Measurements from ENCODE around the gene NADSYN1. TPM values are rescaled to one million over a fixed set of nuclear protein-coding genes. Genes with fewer than 3 reads are reported as not detected.

The NADSYN1 gene
- total RNA-seq, 1 donor from 2014 or later, result 72.8 TPM

GRCh38 chr11:71542382-71542781, 89.4 kb downstream of the NADSYN1 start:
- no peak for TF ChIP-seq CTCF (conservative IDR thresholded peaks at IDR 0.05; ENCODE audit: low read depth, low read length)
- DNase-seq (ENCODE audit: low read depth), result no peak

GRCh38 chr11:71542879-71543777, 90.1 kb downstream of the NADSYN1 start:
- no peak for TF ChIP-seq CTCF (conservative IDR thresholded peaks at IDR 0.05; ENCODE audit: low read depth, low read length)
- no peak for DNase-seq (ENCODE audit: low read depth)
- no peak overlapping the region for H3K4me3 ChIP-seq (ENCODE audit: low read depth, low read length)

More at GRCh38 chr11:71542382-71542781, 89.4 kb downstream of the NADSYN1 start:
- H3K4me3 ChIP-seq (ENCODE audit: low read depth, low read length), result no peak overlapping the region

GRCh38 chr11:71543866-71544265, 90.9 kb downstream of the NADSYN1 start:
- DNase-seq (ENCODE audit: low read depth), result no peak
- TF ChIP-seq CTCF (conservative IDR thresholded peaks at IDR 0.05; ENCODE audit: low read depth, low read length), result no peak

GRCh38 chr11:71544525-71545214, 91.7 kb downstream of the NADSYN1 start:
- DNase-seq (ENCODE audit: low read depth), result no peak
- H3K4me3 ChIP-seq (ENCODE audit: low read depth, low read length), result no peak overlapping the region
- no peak for TF ChIP-seq CTCF (conservative IDR thresholded peaks at IDR 0.05; ENCODE audit: low read depth, low read length)

More at GRCh38 chr11:71543866-71544265, 90.9 kb downstream of the NADSYN1 start:
- no peak overlapping the region for H3K4me3 ChIP-seq (ENCODE audit: low read depth, low read length)

- no peak overlapping the region for H3K4me3 ChIP-seq (ENCODE audit: low read depth, low read length)
- no peak for TF ChIP-seq CTCF (conservative IDR thresholded peaks at IDR 0.05; ENCODE audit: low read depth, low read length)
Observed at GRCh38 chr11:71545405-71545966, 92.5 kb downstream of the NADSYN1 start.

GRCh38 chr11:71548120-71548519, 95.1 kb downstream of the NADSYN1 start, which contains the start of gene KRTAP5-9:
KRTAP5-9 (plus strand) TSS chr11:71548420; CDS start chr11:71548658, 238 bp downstream.
- no peak within 1 kb of the TSS for H3K4me3 ChIP-seq (ENCODE audit: low read depth, low read length)
- no peak for DNase-seq (ENCODE audit: low read depth)
- TF ChIP-seq CTCF (conservative IDR thresholded peaks at IDR 0.05; ENCODE audit: low read depth, low read length), result no peak

More at GRCh38 chr11:71545405-71545966, 92.5 kb downstream of the NADSYN1 start:
- no peak for DNase-seq (ENCODE audit: low read depth)
